Prostate gland (tissue), 2 donors: ENCODE results near the gene EIF5A2.
"Not testable (repeated sequence)": the region's sequence is repeated elsewhere in the genome, so short reads cannot be mapped to it uniquely, and the experiment has no call there.

Source experiments
- CTCF ChIP-seq, 4 experiments: fragments of 200-600 bp in 2 of 4; fragments of 450-650 bp in 2 of 4; sonication (generic) in 2 of 4; IDR thresholded peaks; 1 replicate in 3 of 4; 2 replicates in 1 of 4; pipeline ENCODE4 v1.5.1; 2016 to 2019; ENCODE audit warnings: antibody characterized with exemption in 4 of 4, mild to moderate bottlenecking in 2 of 4, moderate library complexity in 2 of 4
- POLR2A ChIP-seq: fragments of 450-650 bp; IDR thresholded peaks from one replicate; pipeline ENCODE4 v1.6.1; 2016; ENCODE audit warnings: antibody characterized with exemption, mild to moderate bottlenecking

- not testable (repeated sequence) for TF ChIP-seq CTCF (IDR thresholded peaks at IDR 0.05); POLR2A
Measured at GRCh38 chr3:170897199-170897598, 11.2 kb downstream of the EIF5A2 start.
